22Rv1 (cell line): Measurements from ENCODE around the gene IQGAP2.

Experiments
- H3K27ac ChIP-seq: fragments of 450-650 bp; 2 replicates; pipeline ENCODE4 v1.5.1; 2017
- CTCF ChIP-seq: fragments of 450-650 bp; IDR thresholded peaks from 2 replicates; pipeline ENCODE4 v1.5.1; 2017; ENCODE audit warnings: mild to moderate bottlenecking
- ZFX ChIP-seq: fragments of 450-650 bp; IDR thresholded peaks from 2 replicates; pipeline ENCODE4 v1.6.1; 2017; ENCODE audit warnings: antibody characterized with exemption, borderline replicate concordance

The IQGAP2 gene

GRCh38 chr5:76479973-76480667, 77.0 kb downstream of the IQGAP2 start:
- TF ChIP-seq ZFX = no peak
- no peak for TF ChIP-seq CTCF
- H3K27ac ChIP-seq = no peak overlapping the region

GRCh38 chr5:76482984-76483383, 79.9 kb downstream of the IQGAP2 start:
- H3K27ac ChIP-seq = no peak overlapping the region
- TF ChIP-seq CTCF = no peak
- no peak for TF ChIP-seq ZFX

- TF ChIP-seq ZFX = no peak
- TF ChIP-seq CTCF = no peak
- H3K27ac ChIP-seq = no peak overlapping the region
Observed at GRCh38 chr5:76483433-76483832, 80.3 kb downstream of the IQGAP2 start.

- no peak for TF ChIP-seq ZFX
- TF ChIP-seq CTCF = no peak
- no peak overlapping the region for H3K27ac ChIP-seq
Observed at GRCh38 chr5:76483881-76484280, 80.8 kb downstream of the IQGAP2 start.

GRCh38 chr5:76485511-76485910, 82.4 kb downstream of the IQGAP2 start:
- no peak overlapping the region for H3K27ac ChIP-seq
- TF ChIP-seq CTCF (no peak), ZFX (no peak)

- TF ChIP-seq ZFX (no peak), CTCF (no peak)
- no peak overlapping the region for H3K27ac ChIP-seq
Observed at GRCh38 chr5:76487386-76487785, 84.3 kb downstream of the IQGAP2 start.

- TF ChIP-seq CTCF (no peak), ZFX (no peak)
- H3K27ac ChIP-seq = no peak overlapping the region
Observed at GRCh38 chr5:76487821-76488220, 84.7 kb downstream of the IQGAP2 start.
